Endothelial cell of umbilical vein (primary cell): Measurements from ENCODE around the gene ARHGAP29. TPM values are rescaled to one million over a fixed set of nuclear protein-coding genes. Genes with fewer than 3 reads are reported as not detected.
A peak's percentile ranks its signal among the peaks of the same experiment; 100 is the strongest.

ENCODE experiments used
- BruUV-seq: library from RNA; stranded (reverse); fragments of 400-500 nt; replicated peaks from 2 replicates; lab custom pipeline; 2021; lab: Mats Ljungman, UMichigan
- CTCF ChIA-PET: fragments of 300-600, 350-600 bp; sonication (Branson Sonifier 250); formaldehyde crosslinking; loops from one replicate; lab custom pipeline; 2021; ENCODE audit warnings: antibody characterized with exemption, inconsistent platforms; lab: Charles Lee
- POLR2A ChIA-PET: fragments of 300-600, 350-600 bp; sonication (Branson Sonifier 250); formaldehyde crosslinking; loops from one replicate; lab custom pipeline; 2021; ENCODE audit warnings: antibody characterized with exemption, inconsistent platforms; lab: Charles Lee
- DNase-seq: peaks from one replicate; pipeline ENCODE4 v3.0.0-alpha.2; 2011; ENCODE audit warnings: low read depth, low spot score
- FAIRE-seq: peaks from 2 replicates; lab custom pipeline; 2011; peaks lifted over from hg19 to GRCh38; lab: Jason Lieb, UNC
- H2AFZ ChIP-seq: 2 replicates; pipeline ENCODE4 v1.6.0; 2012; ENCODE audit warnings: low read depth, low read length, control low read depth, inconsistent platforms
- H3K27ac ChIP-seq: 2 replicates; pipeline ENCODE4 v1.5.1; 2011; ENCODE audit warnings: low read depth, mild to moderate bottlenecking, control low read depth, low read length, moderate library complexity; ENCODE audit not compliant: insufficient read depth
- H3K27me3 ChIP-seq, 2 experiments: 2 replicates each; pipeline versions ENCODE4 v1.6.0 to v1.6.1; 2011; ENCODE audit warnings: low read length in 2 of 2, mixed read lengths in 1 of 2; ENCODE audit not compliant: control insufficient read depth in 2 of 2, insufficient read depth in 2 of 2
- H3K36me3 ChIP-seq, 2 experiments: 2 replicates in 1 of 2; 3 replicates in 1 of 2; pipeline ENCODE4 v1.5.1; 2011; ENCODE audit warnings: low read length in 2 of 2, mild to moderate bottlenecking in 1 of 2, moderate library complexity in 1 of 2; ENCODE audit not compliant: control insufficient read depth in 2 of 2, insufficient read depth in 2 of 2; ENCODE audit errors: extremely low read depth in 1 of 2
- H3K4me1 ChIP-seq: 3 replicates; pipeline ENCODE4 v1.5.1; 2011; ENCODE audit warnings: mild to moderate bottlenecking, low read length; ENCODE audit not compliant: control insufficient read depth, insufficient read depth; ENCODE audit errors: extremely low read depth
- H3K4me2 ChIP-seq: 2 replicates; pipeline ENCODE4 v1.6.1; 2011; ENCODE audit warnings: low read length, control low read depth, mixed read lengths; ENCODE audit not compliant: insufficient read depth
- H3K4me3 ChIP-seq, 3 experiments: fragments of 200-600 bp in 1 of 3; sonication (generic), shearing (Covaris generic) in 1 of 3; replicated peaks in 1 of 3; 2 replicates each; pipeline ENCODE4 v1.5.1; 2011 to 2016; ENCODE audit warnings: control low read depth in 3 of 3, low read length in 3 of 3, mild to moderate bottlenecking in 2 of 3, inconsistent platforms in 1 of 3, low read depth in 1 of 3, moderate library complexity in 1 of 3; ENCODE audit not compliant: insufficient read depth in 1 of 3
- H3K79me2 ChIP-seq: 2 replicates; pipeline ENCODE4 v1.6.0; 2012; ENCODE audit warnings: low read length, inconsistent platforms; ENCODE audit not compliant: control insufficient read depth, insufficient read depth
- H3K9ac ChIP-seq: replicated peaks from 2 replicates; pipeline ENCODE3; 2011; ENCODE audit warnings: low read length, control low read depth; ENCODE audit not compliant: insufficient read depth; ENCODE audit errors: extremely low read depth
- H3K9me1 ChIP-seq: replicated peaks from 3 replicates; pipeline ENCODE4 v1.6.0; 2011; ENCODE audit warnings: mild to moderate bottlenecking, low read length; ENCODE audit not compliant: control insufficient read depth, insufficient read depth; ENCODE audit errors: extremely low read depth
- H3K9me3 ChIP-seq: replicated peaks from 2 replicates; pipeline ENCODE4 v1.5.1; 2012; ENCODE audit warnings: low read length, inconsistent platforms; ENCODE audit not compliant: control insufficient read depth, insufficient read depth
- H4K20me1 ChIP-seq: replicated peaks from 2 replicates; pipeline ENCODE3; 2011; ENCODE audit warnings: mild to moderate bottlenecking, low read length; ENCODE audit not compliant: control insufficient read depth, insufficient read depth; ENCODE audit errors: extremely low read depth
- CTCF ChIP-seq, 2 donors: IDR thresholded peaks; 1 replicate in 1 of 2; 2 replicates in 1 of 2; pipeline ENCODE4 v1.5.1; 2011; ENCODE audit warnings: low read length in 2 of 2, mild to moderate bottlenecking in 2 of 2, moderate library complexity in 2 of 2, control low read depth in 1 of 2, inconsistent platforms in 1 of 2, low read depth in 1 of 2; ENCODE audit not compliant: insufficient read depth in 1 of 2; ENCODE audit errors: extremely low read depth in 1 of 2
- EZH2 ChIP-seq: IDR thresholded peaks from 2 replicates; pipeline ENCODE4 v1.6.1; 2012; ENCODE audit warnings: borderline replicate concordance, low read depth, mild to moderate bottlenecking, moderate library complexity, low read length, inconsistent platforms; ENCODE audit not compliant: severe bottlenecking
- FOS ChIP-seq: IDR thresholded peaks from 2 replicates; pipeline ENCODE4 v1.6.1; 2011; ENCODE audit warnings: mild to moderate bottlenecking, low read length, moderate library complexity, borderline replicate concordance; ENCODE audit not compliant: insufficient read depth
- JUN ChIP-seq: IDR thresholded peaks from 2 replicates; pipeline ENCODE4 v1.6.1; 2011; ENCODE audit warnings: borderline replicate concordance, low read depth; ENCODE audit not compliant: insufficient read length, insufficient read depth
- MYC ChIP-seq: IDR thresholded peaks from one replicate; pipeline ENCODE4 v1.6.1; 2011; ENCODE audit warnings: mild to moderate bottlenecking, low read depth, low read length
- POLR2A ChIP-seq: IDR thresholded peaks from 2 replicates; pipeline ENCODE4 v1.6.1; 2012; ENCODE audit warnings: low read depth, mild to moderate bottlenecking, control low read depth, low read length
- dilution Hi-C: fragments of 300-500 bp; cut with MboI; formaldehyde crosslinking; loops from one replicate; pipeline ENCODE4 v1.15.0; 2019; ENCODE audit warnings: low sequenced_read_pairs; ENCODE audit not compliant: extremely low pct_ligation_motif_present
- intact Hi-C: fragments of 100-400 bp; cut with micrococcal nuclease; formaldehyde crosslinking; loops from one replicate; pipeline ENCODE4 v1.10.0; 2022
- polyA plus RNA-seq, 4 experiments: library from polyadenylated mRNA; depleted of rRNA in 3 of 4; stranded (reverse) in 3 of 4; unstranded in 1 of 4; fragments of >200 nt; gene quantifications; 2 replicates each; pipeline versions ENCODE4 v1.2.1 to v1.2.3, GENCODE V29; 2011 to 2012; ENCODE audit warnings: missing spikeins in 1 of 4
- total RNA-seq: library from RNA; stranded (reverse); gene quantifications from 2 replicates; pipeline ENCODE4 v1.2.3, GENCODE V29; 2021

ARHGAP29 gene
- total and polyA plus RNA-seq, 2 donors (not counting 3 experiments of a cell fraction or from before 2014, with no cell fraction given), result 56.3 to 199 TPM

- DNase-seq, result no peak
- peak overlapping the region; percentile 93 for H3K27ac ChIP-seq
- intact Hi-C loops, result loop anchor here (1.0 to 10.0 kb wide), 7 partner anchors 9 to 332 kb away; partner anchors contain the start of gene GCLM
- TSS peak; percentile 18 for BruUV-seq
- H4K20me1 ChIP-seq, result peaks cover 8% of the 10 kb centered on the region
- no peaks in the 10 kb centered on the region for H3K36me3 ChIP-seq
- H3K79me2 ChIP-seq, result peaks cover 98% of the 10 kb centered on the region
- CTCF ChIA-PET, result interaction anchor here (0.7 to 8.6 kb wide), 23 partner anchors 9 to 211 kb away, joined by 3 to 91 read pairs (median 4); no protein-coding TSS in a partner anchor
- peaks cover 67% of the 10 kb centered on the region for H3K4me1 ChIP-seq
- POLR2A ChIA-PET, result interaction anchor here (0.6 to 4.1 kb wide), 20 partner anchors 8 to 198 kb away, joined by 3 to 28 read pairs (median 4); no protein-coding TSS in a partner anchor
- H3K27me3 ChIP-seq, result no peaks in the 10 kb centered on the region
- peak overlapping the region; percentile 88 to 100 (median 95) for H3K4me3 ChIP-seq
- H3K9me1 ChIP-seq, result no peaks in the 10 kb centered on the region
- dilution Hi-C loops, result no loop called here
- no peak for FAIRE-seq
- H3K9me3 ChIP-seq, result no peaks in the 10 kb centered on the region
- TF ChIP-seq JUN (no peak), POLR2A (peak; percentile 48), EZH2 (no peak), FOS (no peak), MYC (no peak), CTCF (IDR thresholded peaks at IDR 0.05; ENCODE audit: extremely low read depth in 1 of 2, insufficient read depth in 1 of 2, low read depth in 1 of 2, low read length in 2 of 2) (peak in 1 of 2 donors; percentile 9)
- H2AFZ ChIP-seq, result no peak overlapping the region
- peak overlapping the region; percentile 99 for H3K9ac ChIP-seq
- H3K4me2 ChIP-seq, result peak overlapping the region; percentile 97
Measured at GRCh38 chr1:94236630-94237290, 624 bp downstream of the ARHGAP29 start.
